Measurements from ENCODE around the gene GASK1A. TPM values are rescaled to one million over a fixed set of nuclear protein-coding genes. Genes with fewer than 3 reads are reported as not detected.

The GASK1A gene
- total RNA-seq, 1 donor from 2014 or later = 1.1 TPM

- H3K27me3 ChIP-seq (ENCODE audit: control insufficient read depth, insufficient read depth, low read length) = no peaks in the 10 kb centered on the region
- TF ChIP-seq CTCF (IDR thresholded peaks at IDR 0.05; ENCODE audit: insufficient read depth, low read length, severe bottlenecking) = no peak
- DNase-seq (ENCODE audit: low read depth) = no peak
- FAIRE-seq = no peak
- no peaks in the 10 kb centered on the region for H3K36me3 ChIP-seq (ENCODE audit: control insufficient read depth, insufficient read depth, low read length)
- H3K4me3 ChIP-seq (ENCODE audit: low read depth, low read length) = no peak overlapping the region
Measured at GRCh38 chr3:43010638-43011037, 31.5 kb downstream of the GASK1A start.

GRCh38 chr3:43011638-43012037 lies 32.5 kb downstream of the GASK1A start:
- H3K27me3 ChIP-seq (ENCODE audit: control insufficient read depth, insufficient read depth, low read length) = no peaks in the 10 kb centered on the region
- no peak for TF ChIP-seq CTCF (IDR thresholded peaks at IDR 0.05; ENCODE audit: insufficient read depth, low read length, severe bottlenecking)
- no peak overlapping the region for H3K4me3 ChIP-seq (ENCODE audit: low read depth, low read length)
- DNase-seq (ENCODE audit: low read depth) (no peak), FAIRE-seq (peak; percentile 92)
- H3K36me3 ChIP-seq (ENCODE audit: control insufficient read depth, insufficient read depth, low read length) = no peaks in the 10 kb centered on the region

GRCh38 chr3:43012174-43012573 lies 33.1 kb downstream of the GASK1A start:
- TF ChIP-seq CTCF (IDR thresholded peaks at IDR 0.05; ENCODE audit: insufficient read depth, low read length, severe bottlenecking) = no peak
- Histone ChIP-seq H3K27me3 (ENCODE audit: control insufficient read depth, insufficient read depth, low read length) (no peaks in the 10 kb centered on the region), H3K4me3 (ENCODE audit: low read depth, low read length) (no peak overlapping the region), H3K36me3 (ENCODE audit: control insufficient read depth, insufficient read depth, low read length) (no peaks in the 10 kb centered on the region)
- no peak for DNase-seq (ENCODE audit: low read depth)
- no peak for FAIRE-seq

GRCh38 chr3:43013256-43013655 lies 34.1 kb downstream of the GASK1A start:
- TF ChIP-seq CTCF (IDR thresholded peaks at IDR 0.05; ENCODE audit: insufficient read depth, low read length, severe bottlenecking) = no peak
- H3K36me3 ChIP-seq (ENCODE audit: control insufficient read depth, insufficient read depth, low read length) = no peaks in the 10 kb centered on the region
- no peak overlapping the region for H3K4me3 ChIP-seq (ENCODE audit: low read depth, low read length)
- no peak for FAIRE-seq
- no peaks in the 10 kb centered on the region for H3K27me3 ChIP-seq (ENCODE audit: control insufficient read depth, insufficient read depth, low read length)
- DNase-seq (ENCODE audit: low read depth) = no peak

- no peak for FAIRE-seq
- no peaks in the 10 kb centered on the region for H3K27me3 ChIP-seq (ENCODE audit: control insufficient read depth, insufficient read depth, low read length)
- no peak for DNase-seq (ENCODE audit: low read depth)
- no peak overlapping the region for H3K4me3 ChIP-seq (ENCODE audit: low read depth, low read length)
- H3K36me3 ChIP-seq (ENCODE audit: control insufficient read depth, insufficient read depth, low read length) = no peaks in the 10 kb centered on the region
- TF ChIP-seq CTCF (IDR thresholded peaks at IDR 0.05; ENCODE audit: insufficient read depth, low read length, severe bottlenecking) = no peak
Measured at GRCh38 chr3:43013743-43014155, 34.6 kb downstream of the GASK1A start.

GRCh38 chr3:43014241-43014640 lies 35.1 kb downstream of the GASK1A start:
- Histone ChIP-seq H3K27me3 (ENCODE audit: control insufficient read depth, insufficient read depth, low read length) (no peaks in the 10 kb centered on the region), H3K36me3 (ENCODE audit: control insufficient read depth, insufficient read depth, low read length) (no peaks in the 10 kb centered on the region), H3K4me3 (ENCODE audit: low read depth, low read length) (no peak overlapping the region)
- FAIRE-seq (no peak), DNase-seq (ENCODE audit: low read depth) (no peak)
- no peak for TF ChIP-seq CTCF (IDR thresholded peaks at IDR 0.05; ENCODE audit: insufficient read depth, low read length, severe bottlenecking)
